NCI-H345 treated with DMSO at 0.1 percent for 48 hours (cell line): ENCODE results near the gene BRIP1.
"Not testable (repeated sequence)": the region's sequence is repeated elsewhere in the genome, so short reads cannot be mapped to it uniquely, and the experiment has no call there.

Experiments used
- DNase-seq: peaks from one replicate; lab custom pipeline; 2025; ENCODE audit not compliant: unreplicated experiment; lab: John Stamatoyannopoulos, UW

Gene BRIP1

GRCh38 chr17:61862975-61863800, at the start of gene BRIP1:
BRIP1 (minus strand) TSS chr17:61863528; CDS start chr17:61861539, 1,989 bp downstream.
- peak; percentile 89 for DNase-seq

DNA sequence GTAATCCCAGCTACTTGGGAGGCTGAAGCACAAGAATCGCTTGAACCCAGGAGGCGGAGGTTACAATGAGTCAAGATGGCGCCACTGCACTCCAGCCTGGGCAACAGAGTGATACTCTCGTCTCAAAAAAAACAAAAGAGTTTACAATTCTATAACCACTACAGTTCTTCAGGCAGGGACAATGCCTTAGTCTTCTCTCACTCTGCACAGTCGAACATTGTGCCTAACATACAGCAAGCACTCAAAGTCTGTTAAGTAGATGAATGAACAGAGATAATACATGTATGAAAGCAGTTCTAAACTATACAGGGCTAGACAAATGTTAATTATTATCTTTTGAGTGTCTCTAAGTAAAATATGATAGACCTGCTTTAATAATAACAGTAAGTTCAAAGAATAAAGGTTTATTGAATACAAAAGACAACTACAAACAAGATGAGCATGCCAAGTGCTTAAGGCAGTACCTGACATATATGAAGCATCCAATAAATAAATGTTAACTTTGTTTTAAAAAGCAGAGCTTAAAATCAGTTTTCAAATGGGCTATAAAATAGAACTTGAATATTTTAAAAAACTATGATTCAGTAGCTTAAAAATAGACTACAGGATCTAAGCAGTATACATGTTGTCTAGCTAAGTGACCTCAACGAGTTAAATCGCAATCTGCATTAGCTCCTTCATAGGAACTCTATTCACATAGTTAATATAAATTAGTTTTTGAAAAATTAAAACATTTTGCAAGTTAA, 45.1 kb upstream of the BRIP1 start:
- no peak for DNase-seq

DNA sequence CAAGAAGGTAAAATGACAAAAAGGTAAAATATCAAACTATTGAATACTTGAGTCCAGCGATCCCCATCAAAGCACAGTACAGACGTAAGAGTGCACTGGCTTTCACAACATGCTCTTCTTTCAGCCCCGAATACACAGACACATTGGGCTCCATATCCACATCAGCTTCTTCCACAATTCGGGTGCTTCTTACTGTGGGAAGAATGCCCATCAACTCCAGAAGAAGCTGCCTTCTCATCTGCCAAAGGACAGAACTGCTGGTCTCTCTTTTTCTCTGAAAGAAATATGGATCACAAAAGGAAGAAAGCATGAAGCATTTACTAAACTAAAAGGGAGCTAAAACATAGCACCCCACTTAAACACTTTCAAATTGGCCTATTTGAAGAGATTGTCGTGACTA, 44.0 kb upstream of the BRIP1 start:
- DNase-seq: no peak

GRCh38 chr17:61904094-61904710, 40.9 kb upstream of the BRIP1 start:
- no peak for DNase-seq

- no peak for DNase-seq
Observed at GRCh38 chr17:61903251-61903650, 39.9 kb upstream of the BRIP1 start.

GRCh38 chr17:61897548-61898180, 34.3 kb upstream of the BRIP1 start:
- no peak for DNase-seq

GRCh38 chr17:61895391-61895790, 32.1 kb upstream of the BRIP1 start:
- no peak for DNase-seq

- DNase-seq: not testable (repeated sequence)
Observed at GRCh38 chr17:61894310-61894709, 31.0 kb upstream of the BRIP1 start.

DNA sequence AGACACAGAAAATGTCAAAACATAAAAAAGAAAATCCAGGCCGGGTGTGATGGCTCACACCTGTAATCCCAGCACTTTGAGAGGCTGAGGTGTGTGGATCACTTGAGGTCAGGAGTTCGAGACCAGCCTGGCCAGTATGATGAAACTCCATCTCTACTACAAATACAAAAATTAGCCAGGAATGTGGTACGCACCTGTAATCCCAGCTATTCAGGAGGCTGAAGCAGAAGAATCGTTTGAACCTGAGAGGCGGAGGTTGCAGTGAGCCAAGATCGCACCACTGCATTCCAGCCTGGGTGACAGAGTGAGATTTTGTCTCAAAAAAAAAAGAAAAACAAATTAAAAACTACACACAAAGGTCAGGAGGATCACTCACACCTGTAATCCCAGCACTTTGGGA, 24.4 kb upstream of the BRIP1 start:
- not testable (repeated sequence) for DNase-seq

DNA sequence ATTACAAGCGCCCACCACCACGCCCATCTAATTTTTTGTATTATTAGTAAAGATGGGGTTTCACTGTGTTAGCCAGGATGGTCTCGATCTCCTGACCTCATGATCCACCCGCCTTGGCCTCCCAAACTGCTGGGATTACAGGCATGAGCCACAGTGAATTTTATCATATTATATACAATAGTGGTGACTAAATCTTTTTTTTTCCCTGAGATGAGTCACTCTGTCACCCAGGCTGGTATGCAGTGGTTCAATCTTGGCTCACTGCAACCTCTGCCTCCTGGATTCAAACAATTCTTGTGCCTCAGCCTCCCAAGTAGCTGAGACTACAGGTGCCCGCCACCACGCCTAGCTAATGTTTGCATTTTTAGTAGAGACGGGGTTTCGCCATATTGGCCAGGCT, 22.5 kb upstream of the BRIP1 start:
- not testable (repeated sequence) for DNase-seq

GRCh38 chr17:61884864-61885263, 21.5 kb upstream of the BRIP1 start:
- DNase-seq: no peak

- DNase-seq: no peak
Observed at GRCh38 chr17:61880589-61881102, 17.3 kb upstream of the BRIP1 start.

GRCh38 chr17:61878984-61879612, 15.8 kb upstream of the BRIP1 start:
- DNase-seq: no peak

DNA sequence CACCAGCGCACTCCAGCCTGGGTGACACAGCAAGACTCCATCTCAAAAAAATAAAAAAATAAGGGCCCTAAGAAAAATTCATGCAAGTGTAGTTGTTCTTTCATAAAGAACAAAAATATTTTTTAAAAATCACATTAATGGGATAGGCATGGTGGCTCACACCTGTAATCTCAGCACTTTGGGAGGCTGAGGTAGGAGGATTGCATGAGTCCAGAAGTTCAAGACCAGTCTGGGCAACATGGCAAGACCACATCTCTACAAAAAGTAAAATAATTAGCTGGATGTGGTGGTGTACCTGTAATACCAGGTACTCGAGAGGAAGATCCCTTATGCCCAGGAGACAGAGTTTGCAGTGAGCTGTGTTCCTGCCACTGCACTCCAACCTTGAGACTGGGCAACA, 15.2 kb upstream of the BRIP1 start:
- DNase-seq: no peak

- DNase-seq: no peak
Observed at GRCh38 chr17:61877837-61878236, 14.5 kb upstream of the BRIP1 start.

DNA sequence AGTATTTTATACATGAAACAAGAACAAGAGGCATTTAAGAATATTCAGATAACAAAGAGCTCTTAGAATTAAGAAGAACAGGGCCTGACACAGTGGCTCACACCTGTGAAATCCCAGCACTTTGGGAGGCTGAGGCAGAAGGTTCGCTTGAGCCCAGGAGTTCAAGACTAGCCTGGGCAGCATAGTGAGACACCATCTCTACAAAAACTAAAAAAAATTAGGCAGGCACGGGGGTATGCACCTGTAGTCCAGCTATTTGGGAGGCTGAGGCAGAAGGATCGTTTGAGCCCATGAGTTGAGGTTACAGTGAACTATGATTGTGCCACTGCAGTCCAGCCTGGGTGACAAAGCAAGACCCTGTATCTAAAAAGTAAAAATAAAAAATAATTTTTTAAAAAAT, 12.5 kb upstream of the BRIP1 start:
- no peak for DNase-seq

DNA sequence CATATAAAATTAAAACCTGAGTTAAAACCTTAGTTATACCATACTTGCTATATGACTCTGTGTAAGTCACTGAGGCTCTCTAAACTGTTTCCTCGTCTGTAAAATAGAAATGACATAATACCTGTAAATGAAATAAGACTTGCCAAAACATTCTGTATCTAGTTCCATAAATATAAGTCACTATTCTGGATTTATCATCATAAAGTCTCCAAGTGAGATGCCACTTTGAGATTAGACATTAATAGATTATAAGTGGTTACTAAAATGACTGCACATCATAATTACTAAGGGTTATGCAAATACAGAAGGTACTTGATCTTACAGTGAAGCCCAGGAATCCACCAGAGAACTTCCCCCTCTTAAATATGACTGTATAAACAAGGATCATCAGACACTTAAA, 12.0 kb upstream of the BRIP1 start:
- DNase-seq: no peak

DNA sequence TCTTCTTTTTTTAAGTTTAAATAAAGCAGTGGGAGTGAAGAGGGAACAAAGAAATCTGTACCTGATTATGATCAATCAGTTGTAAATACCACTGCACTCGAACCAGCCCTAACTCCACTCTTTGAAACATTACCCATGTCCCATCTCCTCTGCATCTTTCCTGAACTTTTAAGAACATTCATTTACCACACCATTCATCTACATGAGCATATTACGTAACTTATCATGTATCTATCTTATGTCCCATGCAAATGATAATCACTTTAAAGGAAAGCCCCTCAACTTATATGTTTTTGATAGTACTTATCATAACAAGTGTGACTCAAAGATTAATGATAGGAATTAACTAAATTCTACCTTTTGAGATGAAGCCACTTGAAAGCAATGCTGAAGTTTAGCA, 10.7 kb upstream of the BRIP1 start:
- no peak for DNase-seq

DNA sequence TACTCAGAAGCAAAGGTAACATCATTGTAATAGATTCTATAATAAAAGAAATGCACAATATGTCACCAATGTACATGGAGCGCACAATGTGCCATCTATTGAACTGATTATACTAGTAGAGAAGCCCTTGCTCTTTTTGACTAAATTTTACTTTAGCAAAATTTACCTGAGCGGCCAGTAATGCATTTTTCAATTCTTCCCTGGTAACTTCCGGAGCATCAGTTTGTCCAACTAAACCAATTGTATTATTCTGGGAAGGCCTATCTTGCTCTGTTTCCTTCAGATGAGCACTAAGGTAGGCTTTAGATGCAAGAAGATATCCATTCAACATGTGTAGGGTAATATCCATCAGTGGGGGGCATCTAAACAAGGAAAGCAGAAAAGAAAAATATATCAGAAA, 8.8 kb upstream of the BRIP1 start:
- DNase-seq: no peak

DNA sequence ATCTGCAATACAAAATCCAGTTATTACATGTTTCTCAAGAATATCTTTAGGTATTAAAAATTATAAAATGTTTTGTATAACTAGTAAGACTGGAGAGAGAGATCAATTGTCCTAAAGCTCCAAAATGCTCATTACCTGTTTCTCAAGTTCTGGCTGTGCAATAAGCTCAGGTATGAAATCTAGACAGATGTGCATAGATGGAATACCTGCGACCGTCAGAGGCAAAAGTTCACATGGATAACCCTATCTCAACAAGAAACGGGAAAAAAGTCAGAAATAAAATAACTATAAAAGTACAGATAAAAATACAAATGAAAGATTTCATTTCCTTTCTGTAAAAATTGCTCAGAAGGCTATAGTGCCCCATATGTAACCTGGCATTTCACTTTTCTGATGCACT, 5.8 kb upstream of the BRIP1 start:
- no peak for DNase-seq

DNA sequence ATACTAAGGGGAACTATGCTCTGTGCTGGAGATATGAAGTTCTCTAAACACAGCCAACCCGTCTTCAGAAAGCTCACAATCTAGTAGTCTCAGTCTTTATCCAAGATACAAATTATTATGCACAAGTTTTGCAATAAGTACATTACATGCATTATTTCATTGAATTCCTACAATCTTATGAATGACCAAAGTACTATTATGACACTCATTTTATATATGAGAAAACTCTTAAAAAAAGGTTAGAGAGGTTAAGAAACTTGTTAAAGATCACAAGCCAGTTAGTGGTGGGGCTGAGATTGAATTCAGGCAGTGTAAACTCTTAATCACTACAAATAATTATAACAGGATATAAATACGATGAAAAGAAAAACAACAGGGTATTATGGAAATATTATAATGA, 4.7 kb upstream of the BRIP1 start:
- DNase-seq: no peak
